ENCODE measurements around the gene FKBP1A. TPM values are rescaled to one million over a fixed set of nuclear protein-coding genes. Genes with fewer than 3 reads are reported as not detected.
"Not testable (repeated sequence)": the region's sequence is repeated elsewhere in the genome, so short reads cannot be mapped to it uniquely, and the experiment has no call there.

Gene FKBP1A
- total RNA-seq, 1 donor from 2014 or later, result 132 TPM

- TF ChIP-seq CTCF (IDR thresholded peaks at IDR 0.05; ENCODE audit: unreplicated experiment), result no peak
- Mint-ChIP-seq H3K4me1 (peaks cover 12% of the 10 kb centered on the region), H3K4me3 (no peak overlapping the region), H3K36me3 (no peaks in the 10 kb centered on the region), H3K27ac (no peak overlapping the region), H3K9me3 (no peaks in the 10 kb centered on the region), H3K27me3 (ENCODE audit: low read depth) (peaks cover 32% of the 10 kb centered on the region)
- DNase-seq (ENCODE audit: low spot score in 2 of 2, unreplicated experiment in 2 of 2), result no peak
Observed at GRCh38 chr20:1402149-1402548, 9.3 kb upstream of the FKBP1A start.

GRCh38 chr20:1401451-1401907 lies 8.6 kb upstream of the FKBP1A start:
- Mint-ChIP-seq H3K36me3 (no peaks in the 10 kb centered on the region), H3K9me3 (no peaks in the 10 kb centered on the region), H3K27me3 (ENCODE audit: low read depth) (peaks cover 33% of the 10 kb centered on the region), H3K4me1 (peaks cover 12% of the 10 kb centered on the region), H3K27ac (no peak overlapping the region), H3K4me3 (no peak overlapping the region)
- DNase-seq (ENCODE audit: low spot score in 2 of 2, unreplicated experiment in 2 of 2), result no peak
- no peak for TF ChIP-seq CTCF (IDR thresholded peaks at IDR 0.05; ENCODE audit: unreplicated experiment)

GRCh38 chr20:1399678-1400366 lies 7.0 kb upstream of the FKBP1A start:
- H3K9me3 Mint-ChIP-seq; DNase-seq (ENCODE audit: low spot score in 2 of 2, unreplicated experiment in 2 of 2); H3K36me3 Mint-ChIP-seq; H3K4me3 Mint-ChIP-seq; H3K27ac Mint-ChIP-seq: not testable (repeated sequence)
- peaks cover 44% of the 10 kb centered on the region for H3K27me3 Mint-ChIP-seq (ENCODE audit: low read depth)
- peaks cover 12% of the 10 kb centered on the region for H3K4me1 Mint-ChIP-seq

GRCh38 chr20:1398185-1398584 lies 5.3 kb upstream of the FKBP1A start:
- not testable (repeated sequence) for DNase-seq (ENCODE audit: low spot score in 2 of 2, unreplicated experiment in 2 of 2); H3K27ac Mint-ChIP-seq; H3K4me3 Mint-ChIP-seq; H3K36me3 Mint-ChIP-seq; H3K9me3 Mint-ChIP-seq
- H3K27me3 Mint-ChIP-seq (ENCODE audit: low read depth), result peaks cover 50% of the 10 kb centered on the region
- H3K4me1 Mint-ChIP-seq, result peaks cover 17% of the 10 kb centered on the region

- DNase-seq (ENCODE audit: low spot score in 2 of 2, unreplicated experiment in 2 of 2), result no peak
- no peak overlapping the region for H3K27ac Mint-ChIP-seq
- H3K4me1 Mint-ChIP-seq, result peaks cover 19% of the 10 kb centered on the region
- no peaks in the 10 kb centered on the region for H3K36me3 Mint-ChIP-seq
- H3K9me3 Mint-ChIP-seq, result no peaks in the 10 kb centered on the region
- no peak overlapping the region for H3K4me3 Mint-ChIP-seq
- H3K27me3 Mint-ChIP-seq (ENCODE audit: low read depth), result peaks cover 50% of the 10 kb centered on the region
- no peak for TF ChIP-seq CTCF (IDR thresholded peaks at IDR 0.05; ENCODE audit: unreplicated experiment)
Observed at GRCh38 chr20:1397710-1398109, 4.9 kb upstream of the FKBP1A start.

GRCh38 chr20:1396702-1397101 lies 3.8 kb upstream of the FKBP1A start:
- no peaks in the 10 kb centered on the region for H3K36me3 Mint-ChIP-seq
- H3K4me3 Mint-ChIP-seq, result no peak overlapping the region
- no peak for TF ChIP-seq CTCF (IDR thresholded peaks at IDR 0.05; ENCODE audit: unreplicated experiment)
- no peak overlapping the region for H3K27ac Mint-ChIP-seq
- peaks cover 50% of the 10 kb centered on the region for H3K27me3 Mint-ChIP-seq (ENCODE audit: low read depth)
- H3K4me1 Mint-ChIP-seq, result peaks cover 26% of the 10 kb centered on the region
- DNase-seq (ENCODE audit: low spot score in 2 of 2, unreplicated experiment in 2 of 2), result no peak
- no peaks in the 10 kb centered on the region for H3K9me3 Mint-ChIP-seq
